K562 (cell line): Measurements from ENCODE around the gene SULT2B1. TPM values are rescaled to one million over a fixed set of nuclear protein-coding genes. Genes with fewer than 3 reads are reported as not detected.

ENCODE experiments used
- CEBPZ ChIP-seq: fragments of 150-350 bp; IDR thresholded peaks from 2 replicates; pipeline ENCODE4 v1.6.1; 2014; ENCODE audit warnings: low read depth, mild to moderate bottlenecking, low read length, borderline replicate concordance
- CHCHD3 ChIP-seq: fragments of 250-450 bp; sonication (Bioruptor Pico); IDR thresholded peaks from 2 replicates; pipeline ENCODE4 v2.1.2; 2022; ENCODE audit warnings: mild to moderate bottlenecking
- E2F3 ChIP-seq: fragments of 250-450 bp; sonication (Bioruptor Pico); IDR thresholded peaks from 2 replicates; pipeline ENCODE4 v1.4.0; 2020; ENCODE audit warnings: mild to moderate bottlenecking
- ETV6 ChIP-seq, 3 experiments: fragments of 150-350 bp in 1 of 3; sonication (generic) in 1 of 3; formaldehyde crosslinking in 1 of 3; IDR thresholded peaks; 2 replicates each; pipeline versions ENCODE4 v1.6.1 to v1.8.0; 2014 to 2022; ENCODE audit warnings: borderline replicate concordance in 2 of 3, low read depth in 2 of 3, antibody characterized with exemption in 1 of 3, low read length in 1 of 3, mild to moderate bottlenecking in 1 of 3, missing genetic modification reagents in 1 of 3
- HDAC3 ChIP-seq: fragments of 450-650 bp; IDR thresholded peaks from 2 replicates; pipeline ENCODE4 v1.6.1; 2018; ENCODE audit warnings: borderline replicate concordance, mild to moderate bottlenecking, moderate library complexity; ENCODE audit not compliant: partially characterized antibody
- HMBOX1 ChIP-seq: sonication (generic); IDR thresholded peaks from 2 replicates; pipeline ENCODE4 v1.6.1; 2016
- KAT7 ChIP-seq: sonication (generic); formaldehyde crosslinking; IDR thresholded peaks from 2 replicates; pipeline ENCODE4 v1.8.0; 2022; ENCODE audit warnings: missing genetic modification reagents, mild to moderate bottlenecking, borderline replicate concordance
- MTF1 ChIP-seq: fragments of 250-450 bp; sonication (Bioruptor Pico); IDR thresholded peaks from 2 replicates; pipeline ENCODE4 v1.9.0; 2021; ENCODE audit warnings: moderate library complexity, mild to moderate bottlenecking, inconsistent platforms, borderline replicate concordance
- PHB ChIP-seq: fragments of 250-450 bp; sonication (Bioruptor Pico); IDR thresholded peaks from 2 replicates; pipeline ENCODE4 v1.5.0; 2021
- POLR2B ChIP-seq: fragments of 450-650 bp; IDR thresholded peaks from 2 replicates; pipeline ENCODE4 v1.6.1; 2018; ENCODE audit warnings: low read depth; ENCODE audit not compliant: partially characterized antibody
- RHOXF2B ChIP-seq: fragments of 250-450 bp; sonication (Bioruptor Pico); conservative IDR thresholded peaks from 2 replicates; pipeline ENCODE4 v1.5.1; 2021
- RNF2 ChIP-seq: sonication (generic); IDR thresholded peaks from 2 replicates; pipeline ENCODE4 v1.6.1; 2016
- STAT6 ChIP-seq: sonication (generic); formaldehyde crosslinking; IDR thresholded peaks from 2 replicates; pipeline ENCODE4 v1.8.1; 2023; ENCODE audit warnings: mild to moderate bottlenecking, missing genetic modification reagents
- VEZF1 ChIP-seq: fragments of 200-800 bp; sonication (Bioruptor generic); IDR thresholded peaks from 2 replicates; pipeline ENCODE4 v1.6.1; 2017; ENCODE audit warnings: missing genetic modification characterization, missing compliant biosample characterization
- ZNF217 ChIP-seq: sonication (generic); formaldehyde crosslinking; IDR thresholded peaks from 2 replicates; pipeline ENCODE4 v1.8.0; 2022; ENCODE audit warnings: mild to moderate bottlenecking, missing genetic modification reagents
- ZNF507 ChIP-seq: conservative IDR thresholded peaks from 2 replicates; pipeline ENCODE4 v1.6.1; 2017; ENCODE audit warnings: missing genetic modification characterization, missing compliant biosample characterization
- polyA plus RNA-seq, 8 experiments: library from polyadenylated mRNA; depleted of rRNA in 4 of 8; stranded (reverse) in 5 of 8; unstranded in 3 of 8; fragments of >200 nt; fragmentation: Nextera tagmentation in 2 of 8; fragmentation: Illumina TruSeq in 1 of 8; extraction: Ambion mirVana in 2 of 8; extraction: Trizol in 1 of 8; gene quantifications; 2 replicates each; pipeline versions ENCODE4 v1.2.1 to v1.2.3, GENCODE V29; 2011 to 2014; ENCODE audit warnings: inconsistent platforms in 1 of 8, missing spikeins in 1 of 8
- total RNA-seq, 7 experiments: library from RNA; depleted of rRNA in 6 of 7; stranded (reverse); fragments of >200 nt in 6 of 7; fragmentation: Illumina TruSeq in 2 of 7; extraction: Trizol in 2 of 7; gene quantifications; 2 replicates each; pipeline versions ENCODE4 v1.2.1 to v1.2.3, GENCODE V29; 2011 to 2021; ENCODE audit warnings: low replicate concordance in 1 of 7

Gene SULT2B1
- total and polyA plus RNA-seq, 9 of the 15 experiments (the other 6 are each of a cell fraction or from before 2014, with no cell fraction given) = 0.09 to 0.62 (median 0.22) TPM; not detected in 2

GRCh38 chr19:48633148-48634035 lies 81.4 kb downstream of the SULT2B1 start (continued):
- TF ChIP-seq STAT6 (CRISPR knock-in tag) (no peak), RHOXF2B (CRISPR knock-in tag) (no peak), MTF1 (no peak), E2F3 (no peak), ZNF217 (no peak), RNF2 (no peak), VEZF1 (CRISPR knock-in tag) (peak; percentile 22; the same call in 1 of the 2 replicates), ZNF507 (tag) (no peak), HDAC3 (no peak), KAT7 (CRISPR knock-in tag) (no peak), ETV6 (IDR thresholded peaks at IDR 0.05; ENCODE audit: borderline replicate concordance in 1 of 2, low read depth in 2 of 2, low read length in 1 of 2) (no peak), ETV6 (CRISPR knock-in tag; IDR thresholded peaks at IDR 0.05; ENCODE audit: borderline replicate concordance) (no peak), PHB (no peak), POLR2B (no peak), CEBPZ (no peak), CHCHD3 (no peak), HMBOX1 (no peak)
